ENCODE measurements around the gene FRMD3. TPM values are rescaled to one million over a fixed set of nuclear protein-coding genes. Genes with fewer than 3 reads are reported as not detected.

The FRMD3 gene
- total RNA-seq, 1 experiment from 2014 or later, result 0.55 TPM

DNA sequence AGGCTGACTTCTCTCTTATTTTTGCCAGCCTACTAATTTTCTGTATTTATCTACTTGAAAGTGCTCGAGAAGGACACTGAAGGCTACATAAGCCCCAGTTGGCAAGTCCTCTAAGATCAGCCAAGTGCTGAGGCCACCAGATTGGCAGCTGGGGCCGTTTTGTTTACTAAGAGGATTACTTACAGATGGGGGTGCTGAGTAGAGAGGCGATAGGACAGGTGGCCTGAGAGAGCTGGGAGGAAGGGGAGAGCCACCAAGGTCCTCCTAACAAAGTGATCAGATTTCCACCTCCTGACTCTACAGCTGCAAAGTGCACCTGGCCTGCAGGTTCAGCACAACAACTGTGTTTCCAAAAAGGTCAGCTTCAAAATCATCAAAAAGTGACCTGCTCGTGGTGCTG, 32.9 kb downstream of the FRMD3 start:
- H3K9ac ChIP-seq (ENCODE audit: extremely low read depth, insufficient read length, low read length), result no peak overlapping the region
- no peak overlapping the region for H3K56ac ChIP-seq (ENCODE audit: insufficient read length, low read depth, low read length)
- H2AK5ac ChIP-seq (ENCODE audit: insufficient read length, low read length), result no peak overlapping the region
- H4K20me1 ChIP-seq (ENCODE audit: control insufficient read depth, insufficient read depth, insufficient read length), result no peaks in the 10 kb centered on the region
- no peak overlapping the region for H3K4me2 ChIP-seq (ENCODE audit: insufficient read depth, insufficient read length, low read length)
- no peaks in the 10 kb centered on the region for H3K27me3 ChIP-seq (ENCODE audit: insufficient read depth, low read length)
- no CpG with 5 or more reads among the region's 4 CpGs for WGBS (ENCODE audit: extremely low coverage, insufficient read length, low lambda C conversion rate)
- no peak overlapping the region; the same call in 1 of the 2 replicates for H3K14ac ChIP-seq (ENCODE audit: insufficient read depth, low read length)
- no peak overlapping the region for H4K8ac ChIP-seq (replicated peaks; ENCODE audit: insufficient read length, low read depth, low read length)
- H3T11ph ChIP-seq (ENCODE audit: low read length), result no peak overlapping the region
- H3K27ac ChIP-seq (ENCODE audit: insufficient read length, low read depth, low read length), result no peak overlapping the region
- H4K5ac ChIP-seq (ENCODE audit: insufficient read length, low read depth, low read length), result no peak overlapping the region
- H2BK12ac ChIP-seq (ENCODE audit: insufficient read length, low read depth, low read length), result no peak overlapping the region
- TF ChIP-seq, protein P1, sequence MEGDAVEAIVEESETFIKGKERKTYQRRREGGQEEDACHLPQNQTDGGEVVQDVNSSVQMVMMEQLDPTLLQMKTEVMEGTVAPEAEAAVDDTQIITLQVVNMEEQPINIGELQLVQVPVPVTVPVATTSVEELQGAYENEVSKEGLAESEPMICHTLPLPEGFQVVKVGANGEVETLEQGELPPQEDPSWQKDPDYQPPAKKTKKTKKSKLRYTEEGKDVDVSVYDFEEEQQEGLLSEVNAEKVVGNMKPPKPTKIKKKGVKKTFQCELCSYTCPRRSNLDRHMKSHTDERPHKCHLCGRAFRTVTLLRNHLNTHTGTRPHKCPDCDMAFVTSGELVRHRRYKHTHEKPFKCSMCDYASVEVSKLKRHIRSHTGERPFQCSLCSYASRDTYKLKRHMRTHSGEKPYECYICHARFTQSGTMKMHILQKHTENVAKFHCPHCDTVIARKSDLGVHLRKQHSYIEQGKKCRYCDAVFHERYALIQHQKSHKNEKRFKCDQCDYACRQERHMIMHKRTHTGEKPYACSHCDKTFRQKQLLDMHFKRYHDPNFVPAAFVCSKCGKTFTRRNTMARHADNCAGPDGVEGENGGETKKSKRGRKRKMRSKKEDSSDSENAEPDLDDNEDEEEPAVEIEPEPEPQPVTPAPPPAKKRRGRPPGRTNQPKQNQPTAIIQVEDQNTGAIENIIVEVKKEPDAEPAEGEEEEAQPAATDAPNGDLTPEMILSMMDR (conservative IDR thresholded peaks at IDR 0.05), result no peak
- no peak overlapping the region for H3K23ac ChIP-seq (ENCODE audit: insufficient read length, low read depth, low read length)
- no peak overlapping the region for H3K4me3 Mint-ChIP-seq
- H3K36me3 Mint-ChIP-seq (ENCODE audit: insufficient read depth in 1 of 3, low read depth in 3 of 3), result no peaks in the 10 kb centered on the region
- H3K4ac ChIP-seq (ENCODE audit: low read depth, low read length), result no peak overlapping the region
- no peak overlapping the region for H2BK15ac ChIP-seq (ENCODE audit: low read depth, low read length)
- peak overlapping the region in 1 of 3 experiments; percentile 88; a peak in 1 of 7 replicates for H3K27ac Mint-ChIP-seq
- no peak overlapping the region for H3K18ac ChIP-seq (ENCODE audit: insufficient read length, low read depth, low read length)
- H2AFZ ChIP-seq (ENCODE audit: low read length), result no peak overlapping the region
- H3K23me2 ChIP-seq (ENCODE audit: insufficient read length, low read depth, low read length, poor library complexity, severe bottlenecking), result no peaks in the 10 kb centered on the region
- H3K9me3 ChIP-seq (ENCODE audit: control insufficient read depth, low read depth, low read length), result no peaks in the 10 kb centered on the region
- no peak overlapping the region for H4K91ac ChIP-seq (ENCODE audit: insufficient read length, low read depth, low read length)
- no peaks in the 10 kb centered on the region for H3K27me3 Mint-ChIP-seq (ENCODE audit: low read depth)
- no peak for DNase-seq
- no peak overlapping the region for H2BK5ac ChIP-seq (ENCODE audit: insufficient read length, low read length)
- no peaks in the 10 kb centered on the region; a peak in 1 of 5 replicates for H3K9me3 Mint-ChIP-seq
- H3K4me1 Mint-ChIP-seq, result peaks cover 9 to 11% of the 10 kb centered on the region in 2 experiments
- H2BK20ac ChIP-seq (ENCODE audit: low read depth, low read length, poor library complexity, severe bottlenecking), result no peak overlapping the region
- H2BK120ac ChIP-seq (ENCODE audit: low read depth, low read length, poor library complexity, severe bottlenecking), result no peak overlapping the region
- no peaks in the 10 kb centered on the region for H3K79me1 ChIP-seq (ENCODE audit: insufficient read depth, low read depth, low read length, poor library complexity, severe bottlenecking)
- H3K79me2 ChIP-seq (ENCODE audit: insufficient read depth, low read length), result no peaks in the 10 kb centered on the region
- no peaks in the 10 kb centered on the region for H3K4me1 ChIP-seq (ENCODE audit: insufficient read depth, low read length)

Data from H9 (cell line).